ENCODE measurements around the gene C1orf226.

GRCh38 chr1:162383091-162383490, 1.6 kb downstream of the C1orf226 start:
- TF ChIP-seq CTCF (IDR thresholded peaks at IDR 0.05) (no peak), POLR2A (IDR thresholded peaks at IDR 0.05) (no peak)

All from uterus (tissue), 2 donors.